HG02973 (cell line): Measurements from ENCODE around the gene TRIOBP.

Experiments
- ATAC-seq: cut with Tn5 transposase; IDR thresholded peaks from one replicate; pipeline ENCODE4 v1.9.1; 2021; ENCODE audit warnings: moderate library complexity; ENCODE audit not compliant: unreplicated experiment

Gene TRIOBP

DNA sequence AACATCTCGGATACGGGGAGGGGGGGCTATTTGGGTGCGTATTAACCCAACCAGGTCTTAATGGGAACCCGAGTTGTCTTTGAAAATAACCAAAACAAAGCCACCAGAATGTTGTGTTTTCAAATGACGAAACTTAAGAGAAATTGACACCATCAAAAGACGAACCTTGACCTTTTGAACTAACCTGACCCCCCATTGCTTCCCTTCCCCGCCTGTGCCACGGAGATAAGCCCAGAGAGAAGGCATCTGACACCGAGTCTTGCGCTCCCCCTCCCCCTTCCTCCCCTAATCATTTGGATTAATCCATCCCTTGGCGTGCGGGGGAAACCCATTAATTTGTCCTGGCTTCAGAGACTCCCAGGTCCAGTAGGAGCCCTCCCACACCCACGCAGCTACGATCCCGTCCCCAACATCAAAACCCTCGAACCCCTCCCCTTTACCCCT lies 106.4 kb downstream of the TRIOBP start:
- no peak for ATAC-seq

- no peak for ATAC-seq
These were observed 106.9 kb downstream of the TRIOBP start for GRCh38 chr22:37803639-37804351.

- no peak for ATAC-seq
These were observed 107.6 kb downstream of the TRIOBP start for GRCh38 chr22:37804352-37804880.

DNA sequence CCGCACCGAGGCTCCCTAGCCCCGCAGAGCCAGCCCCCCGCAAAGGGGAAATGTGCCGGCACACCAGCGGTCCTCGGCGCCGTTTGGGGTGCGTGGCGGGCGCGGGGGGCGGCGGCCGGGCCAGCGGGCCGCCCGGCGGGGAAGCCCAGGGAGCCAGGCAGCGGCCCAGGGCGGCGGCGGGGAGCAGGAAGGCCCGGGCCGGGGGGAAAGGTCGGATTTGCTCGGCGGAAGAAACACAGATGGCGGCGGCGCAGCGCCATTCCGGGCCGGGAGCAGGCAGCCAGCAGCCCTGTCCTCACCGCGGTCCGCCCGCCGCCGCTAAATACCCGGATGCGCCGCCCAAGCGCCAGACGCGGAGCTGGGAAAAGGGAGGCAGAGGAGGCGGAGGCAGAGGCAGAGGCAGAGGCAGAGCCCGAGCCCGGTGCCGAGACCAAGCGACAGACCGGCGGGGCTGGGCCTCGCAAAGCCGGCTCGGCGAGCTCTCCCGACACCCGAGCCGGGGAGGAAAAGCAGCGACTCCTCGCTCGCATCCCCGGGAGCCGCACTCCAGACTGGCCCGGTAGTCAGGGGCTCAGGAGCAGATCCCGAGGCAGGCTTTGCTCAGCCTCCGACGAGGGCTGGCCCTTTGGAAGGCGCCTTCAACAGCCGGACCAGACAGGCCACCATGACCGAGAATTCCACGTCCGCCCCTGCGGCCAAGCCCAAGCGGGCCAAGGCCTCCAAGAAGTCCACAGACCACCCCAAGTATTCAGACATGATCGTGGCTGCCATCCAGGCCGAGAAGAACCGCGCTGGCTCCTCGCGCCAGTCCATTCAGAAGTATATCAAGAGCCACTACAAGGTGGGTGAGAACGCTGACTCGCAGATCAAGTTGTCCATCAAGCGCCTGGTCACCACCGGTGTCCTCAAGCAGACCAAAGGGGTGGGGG lies 108.3 kb downstream of the TRIOBP start:
- ATAC-seq, result no peak

GRCh38 chr22:37805810-37806277 lies 109.0 kb downstream of the TRIOBP start:
- no peak for ATAC-seq

DNA sequence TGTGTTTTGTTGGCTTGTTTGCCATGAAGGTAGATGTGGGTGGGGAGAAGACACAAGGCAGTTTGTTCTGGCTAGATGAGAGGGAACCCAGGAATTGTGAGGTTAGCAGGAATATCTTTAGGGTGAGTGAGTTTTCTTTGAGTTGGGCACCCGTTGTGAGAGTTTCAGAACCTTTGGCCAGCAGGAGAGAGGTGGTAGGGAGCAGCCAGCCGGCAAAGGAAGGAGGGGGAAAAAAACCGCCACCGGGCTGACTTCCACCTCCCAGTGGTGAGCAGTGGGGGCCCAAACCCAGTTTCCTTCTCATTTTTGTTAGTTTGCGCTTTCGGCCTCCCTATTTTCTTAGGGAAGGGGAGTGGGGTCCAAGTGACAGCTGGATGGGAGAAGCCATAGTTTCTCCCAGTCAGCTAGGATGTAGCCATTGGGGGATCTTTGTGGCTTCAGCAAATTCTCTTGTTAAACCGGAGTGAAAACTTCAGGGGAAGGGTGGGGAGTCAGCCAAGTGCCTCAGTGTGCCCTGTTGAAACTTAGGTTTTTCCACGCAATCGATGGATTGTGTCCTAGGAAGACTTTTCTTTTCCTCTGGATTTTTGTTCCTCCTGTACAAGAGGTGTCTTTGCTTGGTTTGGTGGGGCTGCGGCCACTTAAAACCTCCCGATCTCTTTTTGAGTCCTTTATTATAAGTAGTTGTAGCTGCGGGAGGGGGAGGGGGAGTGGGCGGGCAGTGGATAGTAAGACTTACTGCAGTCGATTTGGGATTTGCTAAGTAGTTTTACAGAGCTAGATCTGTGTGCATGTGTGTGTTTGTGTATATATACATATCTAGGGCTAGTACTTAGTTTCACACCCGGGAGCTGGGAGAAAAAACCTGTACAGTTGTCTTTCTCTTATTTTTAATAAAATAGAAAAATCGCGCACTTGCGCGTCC lies 109.8 kb downstream of the TRIOBP start:
- ATAC-seq, result no peak

DNA sequence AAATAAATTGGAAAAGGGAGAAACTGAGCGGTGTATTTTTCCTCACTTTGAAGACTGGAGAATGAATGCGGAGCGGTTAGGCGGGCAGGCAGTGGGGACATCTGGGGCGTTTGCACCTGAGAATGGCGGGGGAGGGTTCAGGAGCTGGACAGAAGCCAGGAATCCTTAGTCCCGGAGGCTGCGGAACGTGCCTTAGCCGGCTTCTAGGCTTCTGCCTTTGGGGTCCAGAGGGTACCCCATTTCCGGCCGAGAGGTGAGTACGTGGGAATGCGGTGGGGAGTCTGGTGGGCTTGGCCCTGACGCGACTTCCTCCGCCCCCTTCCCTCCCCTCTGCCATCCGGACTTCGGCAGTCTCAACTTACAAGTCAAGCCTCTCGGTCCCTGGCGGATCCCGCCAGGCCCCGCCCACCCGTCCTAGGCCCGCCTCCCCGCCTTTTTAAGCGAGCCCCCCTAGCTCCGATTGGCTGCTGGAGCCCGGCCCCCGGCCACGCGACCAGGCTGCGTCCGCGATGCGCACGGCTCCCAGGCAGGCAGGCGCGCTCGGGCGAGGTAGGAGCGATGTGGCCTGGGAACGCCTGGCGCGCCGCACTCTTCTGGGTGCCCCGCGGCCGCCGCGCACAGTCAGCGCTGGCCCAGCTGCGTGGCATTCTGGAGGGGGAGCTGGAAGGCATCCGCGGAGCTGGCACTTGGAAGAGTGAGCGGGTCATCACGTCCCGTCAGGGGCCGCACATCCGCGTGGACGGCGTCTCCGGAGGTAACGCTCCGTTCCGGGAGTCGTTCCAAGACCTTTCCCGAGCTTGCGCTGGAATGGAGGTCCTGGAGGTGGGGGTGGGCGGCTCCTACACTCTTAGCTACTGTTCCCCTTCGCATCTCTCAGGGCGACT lies 110.8 kb downstream of the TRIOBP start, which contains the start of gene GCAT:
Gene GCAT (plus strand): TSS at position 525 of the 884 bp plus-strand sequence. CDS start 34 bp downstream, at position 559.
- peak; percentile 79 for ATAC-seq

DNA sequence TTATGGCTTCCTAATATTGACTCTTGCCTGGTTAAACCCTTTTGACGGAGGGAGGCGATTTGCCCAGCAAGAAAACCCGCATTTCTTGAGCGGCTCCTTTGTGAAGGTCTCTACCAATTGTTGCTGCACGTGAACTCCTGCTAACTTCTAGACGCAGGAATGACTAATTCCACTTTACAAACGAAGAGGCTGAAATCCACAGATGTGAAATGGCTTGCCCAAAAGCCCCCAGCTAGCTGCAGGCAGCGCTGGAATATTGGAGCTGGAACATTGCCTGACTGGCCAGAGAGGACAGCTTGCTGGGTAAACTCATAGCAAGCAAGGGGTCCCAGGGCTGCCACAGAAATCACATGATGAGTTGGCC lies 111.4 kb downstream of the TRIOBP start:
- ATAC-seq, result no peak

DNA sequence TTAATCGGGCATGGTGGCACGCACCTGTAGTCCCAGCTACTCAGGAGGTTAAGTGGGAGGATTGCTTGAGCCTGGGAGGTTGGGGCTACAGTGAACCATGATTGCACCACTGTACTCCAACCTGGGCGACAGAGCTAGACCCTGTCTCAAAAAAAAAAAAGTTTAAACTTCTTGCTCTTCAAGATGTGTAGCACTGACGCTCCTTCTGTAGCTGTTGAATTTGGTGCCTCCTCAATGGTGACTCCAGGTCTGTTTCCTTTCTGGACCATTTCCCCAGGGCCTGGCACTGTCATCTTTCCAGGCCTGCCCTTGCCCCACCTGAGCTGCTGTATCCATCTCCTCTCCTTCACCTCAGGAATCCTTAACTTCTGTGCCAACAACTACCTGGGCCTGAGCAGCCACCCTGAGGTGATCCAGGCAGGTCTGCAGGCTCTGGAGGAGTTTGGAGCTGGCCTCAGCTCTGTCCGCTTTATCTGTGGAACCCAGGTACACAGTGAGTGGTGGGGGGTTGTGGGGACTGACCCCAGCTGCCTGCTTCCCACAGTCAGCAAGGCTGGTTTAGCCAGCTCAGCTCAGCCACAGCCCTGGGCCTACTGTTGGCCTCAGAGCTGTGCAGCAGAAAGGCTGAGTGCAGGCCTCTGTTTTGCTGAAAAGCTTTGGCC lies 113.0 kb downstream of the TRIOBP start:
- ATAC-seq, result no peak

DNA sequence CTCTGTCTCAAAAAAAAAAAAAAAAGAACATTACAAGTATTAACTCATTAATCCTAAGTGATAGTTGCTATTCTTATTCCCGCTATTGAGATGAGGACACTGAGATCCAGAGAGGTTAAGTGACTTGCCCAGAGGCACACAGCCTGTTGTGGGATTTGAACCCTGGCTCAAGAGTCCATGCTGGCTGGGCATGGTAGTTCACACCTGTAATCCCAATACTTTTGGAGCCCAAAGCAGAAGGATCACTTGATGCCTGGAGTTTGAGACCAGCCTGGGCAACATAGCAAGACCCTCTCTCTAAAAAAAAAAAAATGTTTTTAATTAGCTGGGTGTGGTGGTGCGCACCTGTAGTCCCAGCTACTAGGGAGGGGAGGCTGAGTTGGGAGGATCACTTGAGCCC lies 115.0 kb downstream of the TRIOBP start:
- ATAC-seq, result no peak

GRCh38 chr22:37812869-37813678 lies 116.2 kb downstream of the TRIOBP start:
- ATAC-seq, result no peak

DNA sequence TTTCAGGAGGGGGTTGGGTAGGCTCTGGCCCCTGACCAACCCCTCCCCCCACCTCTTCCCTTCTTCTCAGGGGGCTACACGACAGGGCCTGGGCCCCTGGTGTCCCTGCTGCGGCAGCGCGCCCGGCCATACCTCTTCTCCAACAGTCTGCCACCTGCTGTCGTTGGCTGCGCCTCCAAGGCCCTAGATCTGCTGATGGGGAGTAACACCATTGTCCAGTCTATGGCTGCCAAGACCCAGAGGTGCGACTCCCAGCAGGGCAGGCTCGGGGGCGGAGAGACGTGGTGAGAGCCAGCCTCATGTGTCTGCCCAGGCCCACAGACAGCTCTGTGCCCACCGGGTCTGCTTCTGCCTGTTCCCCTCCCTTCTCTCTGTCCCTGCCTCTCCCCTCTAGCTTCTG lies 118.7 kb downstream of the TRIOBP start:
- ATAC-seq, result no peak

GRCh38 chr22:37816543-37817180 lies 119.8 kb downstream of the TRIOBP start:
- ATAC-seq, result no peak

DNA sequence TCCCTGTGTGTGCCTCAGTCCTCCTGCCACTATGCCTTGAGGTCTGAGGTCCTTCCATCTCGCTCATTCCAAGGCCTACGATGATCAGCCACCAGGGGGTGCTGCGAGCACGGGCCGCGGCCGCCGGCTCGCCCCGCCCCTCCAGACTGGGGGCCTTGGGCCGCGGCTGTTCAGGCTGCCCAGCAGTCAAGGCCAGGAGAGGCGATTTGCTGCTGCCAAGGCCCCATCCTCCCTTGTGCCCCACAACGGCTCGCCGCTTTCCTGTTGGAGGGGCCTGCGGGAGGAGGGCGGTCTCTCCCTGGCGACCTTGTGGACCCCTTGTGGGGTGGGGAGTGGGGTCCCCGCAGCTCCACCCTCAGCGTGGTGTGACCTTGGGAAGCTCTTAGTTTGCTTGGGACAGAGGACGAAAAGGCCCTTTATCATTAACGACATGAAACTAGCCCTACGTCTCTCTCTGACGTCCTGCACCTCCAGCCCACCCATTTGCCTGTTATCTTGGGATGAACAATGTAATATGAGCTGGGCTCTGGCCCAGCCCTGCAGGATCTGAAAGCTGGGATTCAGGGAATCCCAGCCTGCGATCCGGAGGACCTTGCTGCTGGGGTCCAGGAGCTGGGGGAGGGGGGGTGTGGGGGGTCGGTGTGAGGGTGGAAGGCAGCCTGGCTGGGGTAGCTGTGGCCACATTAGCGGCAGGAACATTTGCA lies 121.0 kb downstream of the TRIOBP start:
- no peak for ATAC-seq

GRCh38 chr22:37818409-37819104 lies 121.7 kb downstream of the TRIOBP start:
- ATAC-seq, result no peak

GRCh38 chr22:37819105-37819433 lies 122.2 kb downstream of the TRIOBP start:
- ATAC-seq, result no peak

GRCh38 chr22:37820350-37820749 lies 123.5 kb downstream of the TRIOBP start:
- no peak for ATAC-seq
